ENCODE measurements around the gene TANC1.

- TF ChIP-seq, protein P1, sequence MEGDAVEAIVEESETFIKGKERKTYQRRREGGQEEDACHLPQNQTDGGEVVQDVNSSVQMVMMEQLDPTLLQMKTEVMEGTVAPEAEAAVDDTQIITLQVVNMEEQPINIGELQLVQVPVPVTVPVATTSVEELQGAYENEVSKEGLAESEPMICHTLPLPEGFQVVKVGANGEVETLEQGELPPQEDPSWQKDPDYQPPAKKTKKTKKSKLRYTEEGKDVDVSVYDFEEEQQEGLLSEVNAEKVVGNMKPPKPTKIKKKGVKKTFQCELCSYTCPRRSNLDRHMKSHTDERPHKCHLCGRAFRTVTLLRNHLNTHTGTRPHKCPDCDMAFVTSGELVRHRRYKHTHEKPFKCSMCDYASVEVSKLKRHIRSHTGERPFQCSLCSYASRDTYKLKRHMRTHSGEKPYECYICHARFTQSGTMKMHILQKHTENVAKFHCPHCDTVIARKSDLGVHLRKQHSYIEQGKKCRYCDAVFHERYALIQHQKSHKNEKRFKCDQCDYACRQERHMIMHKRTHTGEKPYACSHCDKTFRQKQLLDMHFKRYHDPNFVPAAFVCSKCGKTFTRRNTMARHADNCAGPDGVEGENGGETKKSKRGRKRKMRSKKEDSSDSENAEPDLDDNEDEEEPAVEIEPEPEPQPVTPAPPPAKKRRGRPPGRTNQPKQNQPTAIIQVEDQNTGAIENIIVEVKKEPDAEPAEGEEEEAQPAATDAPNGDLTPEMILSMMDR (IDR thresholded peaks at IDR 0.05; ENCODE audit: insufficient read depth, low read depth, low read length), result no peak
- no peak for TF ChIP-seq EZH2 (IDR thresholded peaks at IDR 0.05; ENCODE audit: insufficient read depth, low read length)
Measured at GRCh38 chr2:159110784-159111183, 142.3 kb downstream of the TANC1 start.

All from astrocyte (in vitro differentiated cells and primary cell).